Esophagus squamous epithelium (tissue), 5 donors: ENCODE data around the gene CACNA1I. TPM values are rescaled to one million over a fixed set of nuclear protein-coding genes. Genes with fewer than 3 reads are reported as not detected.

Experiments used
- DNase-seq: peaks from one replicate; lab custom pipeline; 2025; lab: John Stamatoyannopoulos, UW
- H3K27ac ChIP-seq, 4 donors: fragments of 200-600 bp; sonication (generic); one replicate each; pipeline ENCODE4 v1.5.1; 2016 to 2019; ENCODE audit warnings: mild to moderate bottlenecking in 1 of 4
- H3K27me3 ChIP-seq, 4 donors: fragments of 200-600 bp; sonication (generic); 1 replicate in 3 of 4; 2 replicates in 1 of 4; pipeline versions ENCODE4 v1.5.1 to v1.6.0; 2017 to 2021; ENCODE audit warnings: antibody characterized with exemption in 1 of 4
- H3K36me3 ChIP-seq, 3 donors: fragments of 200-600 bp; sonication (generic); one replicate each; pipeline ENCODE4 v1.5.1; 2016 to 2019
- H3K4me1 ChIP-seq, 3 donors: fragments of 200-600 bp; sonication (generic); one replicate each; pipeline ENCODE4 v1.5.1; 2017 to 2019
- H3K4me3 ChIP-seq, 4 donors: fragments of 200-600 bp; sonication (generic); 1 replicate in 3 of 4; 2 replicates in 1 of 4; pipeline ENCODE4 v1.5.1; 2016 to 2019; ENCODE audit warnings: mild to moderate bottlenecking in 2 of 4, moderate library complexity in 1 of 4
- H3K9me3 ChIP-seq, 3 donors: fragments of 200-600 bp; sonication (generic); one replicate each; pipeline ENCODE4 v1.5.1; 2016 to 2019
- CTCF ChIP-seq, 6 experiments: fragments of 450-650 bp in 4 of 6; fragments of 200-600 bp in 2 of 6; sonication (generic) in 2 of 6; IDR thresholded peaks; one replicate each; pipeline ENCODE4 v1.5.1; 2016 to 2019; ENCODE audit warnings: antibody characterized with exemption in 6 of 6, mild to moderate bottlenecking in 4 of 6, moderate library complexity in 4 of 6
- POLR2A ChIP-seq, 4 donors: fragments of 450-650 bp; IDR thresholded peaks; one replicate each; pipeline ENCODE4 v1.6.1; 2017; ENCODE audit warnings: antibody characterized with exemption in 4 of 4, mild to moderate bottlenecking in 4 of 4, moderate library complexity in 3 of 4
- WGBS, 2 donors: methylation state at CpG; one replicate each; pipeline ENCODE4 v1.1.5; 2018; 5-methylcytosine and 5-hydroxymethylcytosine counted together
- intact Hi-C: fragments of 100-400 bp; cut with DNase I; formaldehyde crosslinking; loops from one replicate; pipeline ENCODE4 v1.15.0; 2022
- total RNA-seq, 4 donors: library from RNA; depleted of rRNA; stranded (reverse); fragments of >200 nt; gene quantifications; one replicate each; pipeline ENCODE4 v1.1.0, GENCODE V29; 2016
- donor health status: DM: yes; HTN: yes; CAD: no.

Gene CACNA1I
- total RNA-seq, 4 donors from 2014 or later, result 0.12 to 0.38 (median 0.20) TPM

- Histone ChIP-seq H3K27ac (no peak overlapping the region), H3K4me1 (no peaks in the 10 kb centered on the region), H3K9me3 (no peaks in the 10 kb centered on the region), H3K36me3 (no peaks in the 10 kb centered on the region), H3K27me3 (peaks cover 0 to 67% (median 0%) of the 10 kb centered on the region in 4 donors), H3K4me3 (no peak overlapping the region)
- no peak for DNase-seq
- intact Hi-C loops, result no loop called here
- WGBS, 2 donors, result 20 to 72% methylated on average over 1 to 2 of the region's 6 CpGs
- TF ChIP-seq CTCF (IDR thresholded peaks at IDR 0.05) (no peak), POLR2A (IDR thresholded peaks at IDR 0.05) (no peak)
Measured at GRCh38 chr22:39645532-39645931, 75.0 kb downstream of the CACNA1I start.

GRCh38 chr22:39646398-39647063 lies 76.0 kb downstream of the CACNA1I start:
- H3K4me1 ChIP-seq, result no peaks in the 10 kb centered on the region
- intact Hi-C loops, result no loop called here
- H3K27me3 ChIP-seq, result peaks cover 0 to 59% (median 0%) of the 10 kb centered on the region in 4 donors
- no peak overlapping the region for H3K4me3 ChIP-seq
- H3K9me3 ChIP-seq, result no peaks in the 10 kb centered on the region
- WGBS, 2 donors, result 81 to 93% methylated on average over 6 to 10 of the region's 31 CpGs
- no peaks in the 10 kb centered on the region for H3K36me3 ChIP-seq
- no peak overlapping the region for H3K27ac ChIP-seq
- DNase-seq, result no peak
- TF ChIP-seq CTCF (IDR thresholded peaks at IDR 0.05) (no peak), POLR2A (IDR thresholded peaks at IDR 0.05) (no peak)

- no peaks in the 10 kb centered on the region for H3K36me3 ChIP-seq
- no peak overlapping the region for H3K27ac ChIP-seq
- peaks cover 0 to 44% (median 0%) of the 10 kb centered on the region in 4 donors for H3K27me3 ChIP-seq
- no peak for TF ChIP-seq CTCF (IDR thresholded peaks at IDR 0.05)
- no peak for DNase-seq
- H3K9me3 ChIP-seq, result no peaks in the 10 kb centered on the region
- intact Hi-C loops, result no loop called here
- no peak overlapping the region for H3K4me3 ChIP-seq
- no peaks in the 10 kb centered on the region for H3K4me1 ChIP-seq
- WGBS, 2 donors, result 69 to 77% methylated on average over 7 of the region's 35 CpGs
Measured at GRCh38 chr22:39647836-39648629, 77.5 kb downstream of the CACNA1I start.

GRCh38 chr22:39648630-39648950 lies 78.0 kb downstream of the CACNA1I start:
- WGBS, 2 donors, result 63 to 68% methylated on average over 5 of the region's 5 CpGs

More at GRCh38 chr22:39648630-39648950, 78.0 kb downstream of the CACNA1I start:
- H3K27me3 ChIP-seq, result peaks cover 0 to 42% (median 0%) of the 10 kb centered on the region in 4 donors
- intact Hi-C loops, result no loop called here
- no peak for DNase-seq
- TF ChIP-seq POLR2A (IDR thresholded peaks at IDR 0.05) (no peak), CTCF (IDR thresholded peaks at IDR 0.05) (no peak)
- no peaks in the 10 kb centered on the region for H3K36me3 ChIP-seq
- no peaks in the 10 kb centered on the region for H3K4me1 ChIP-seq
- H3K27ac ChIP-seq, result no peak overlapping the region
- H3K9me3 ChIP-seq, result no peaks in the 10 kb centered on the region
- H3K4me3 ChIP-seq, result no peak overlapping the region
